PC-3 (cell line): ENCODE data around the gene SPHK2. TPM values are rescaled to one million over a fixed set of nuclear protein-coding genes. Genes with fewer than 3 reads are reported as not detected.

Experiments used
- ATAC-seq: fragments of 200-7000 bp; cut with Tn5 transposase; 2 replicates; pipeline ENCODE4 v1.9.1; 2020; ENCODE audit warnings: mild to moderate bottlenecking, moderate library complexity
- BruUV-seq: library from RNA; stranded (reverse); fragments of 400-500 nt; replicated peaks from 2 replicates; lab custom pipeline; 2021; lab: Mats Ljungman, UMichigan
- CTCF ChIA-PET: fragments of 300-600 bp; sonication (Branson Sonifier 250); formaldehyde crosslinking; loops from one replicate; lab custom pipeline; 2022; ENCODE audit warnings: antibody characterized with exemption; lab: Charles Lee
- POLR2A ChIA-PET: fragments of 300-600 bp; sonication (Branson Sonifier 250); formaldehyde crosslinking; loops from one replicate; lab custom pipeline; 2022; ENCODE audit warnings: antibody characterized with exemption; ENCODE audit not compliant: unreplicated experiment; lab: Charles Lee
- DNase-seq: peaks from one replicate; pipeline ENCODE4 v3.0.0-alpha.2; 2015
- H2AFZ ChIP-seq: fragments of 300-600 bp; sonication (generic); 2 replicates; pipeline ENCODE4 v1.6.0; 2016; ENCODE audit warnings: antibody characterized with exemption, low read length
- H3F3A ChIP-seq: fragments of 300-600 bp; sonication (generic); one replicate; pipeline ENCODE4 v1.6.0; 2017; ENCODE audit warnings: antibody characterized with exemption, low read length, control low read depth, mild to moderate bottlenecking; ENCODE audit not compliant: unreplicated experiment
- H3K27ac ChIP-seq: fragments of 300-600 bp; sonication (generic); 2 replicates; pipeline ENCODE4 v1.5.1; 2016; ENCODE audit warnings: mild to moderate bottlenecking, low read length
- H3K27me3 ChIP-seq: fragments of 300-600 bp; sonication (generic); 2 replicates; pipeline ENCODE4 v1.6.1; 2016; ENCODE audit warnings: low read length, mixed read lengths
- H3K36me3 ChIP-seq: fragments of 300-600 bp; sonication (generic); 2 replicates; pipeline ENCODE4 v1.6.1; 2016; ENCODE audit warnings: low read depth, mixed run types, low read length, mixed read lengths
- H3K4me1 ChIP-seq: fragments of 300-600 bp; sonication (generic); 2 replicates; pipeline ENCODE4 v1.5.1; 2016; ENCODE audit warnings: low read length; ENCODE audit not compliant: insufficient read depth
- H3K4me2 ChIP-seq: fragments of 300-600 bp; sonication (generic); 2 replicates; pipeline ENCODE4 v1.6.0; 2016; ENCODE audit warnings: low read length
- H3K4me3 ChIP-seq: fragments of 300-600 bp; sonication (generic); 2 replicates; pipeline ENCODE4 v1.5.1; 2016; ENCODE audit warnings: mild to moderate bottlenecking, low read length, mixed read lengths
- H3K79me2 ChIP-seq: fragments of 300-600 bp; sonication (generic); 2 replicates; pipeline ENCODE4 v1.6.1; 2017; ENCODE audit warnings: low read length, mixed read lengths
- H3K9ac ChIP-seq: fragments of 300-600 bp; sonication (generic); 2 replicates; pipeline ENCODE4 v1.6.0; 2016; ENCODE audit warnings: mild to moderate bottlenecking, low read length
- H3K9me2 ChIP-seq: fragments of 300-600 bp; sonication (generic); replicated peaks from 2 replicates; pipeline ENCODE4 v1.6.1; 2016; ENCODE audit warnings: mixed run types, low read length, mixed read lengths
- H3K9me3 ChIP-seq: fragments of 300-600 bp; sonication (generic); 2 replicates; pipeline ENCODE4 v1.6.1; 2016; ENCODE audit warnings: low read length, mixed read lengths
- H4K20me1 ChIP-seq: fragments of 300-600 bp; sonication (generic); 2 replicates; pipeline ENCODE4 v1.6.1; 2016; ENCODE audit warnings: low read length, mixed read lengths
- CTCF ChIP-seq: fragments of 300-600 bp; sonication (generic); conservative IDR thresholded peaks from 2 replicates; pipeline ENCODE4 v1.5.1; 2017; ENCODE audit warnings: antibody characterized with exemption, low read depth, mild to moderate bottlenecking, low read length
- EZH2 ChIP-seq: fragments of 300-600 bp; sonication (generic); IDR thresholded peaks from one replicate; pipeline ENCODE4 v1.6.1; 2017; ENCODE audit warnings: antibody characterized with exemption, mild to moderate bottlenecking, low read length; ENCODE audit not compliant: unreplicated experiment
- EZH2phosphoT487 ChIP-seq: fragments of 300-600 bp; sonication (generic); IDR thresholded peaks from 2 replicates; pipeline ENCODE4 v1.6.1; 2018; ENCODE audit warnings: mild to moderate bottlenecking, antibody characterized with exemption, low read length, borderline replicate concordance
- intact Hi-C: fragments of 100-400 bp; cut with micrococcal nuclease; formaldehyde crosslinking; loops from 2 replicates; pipeline ENCODE4 v1.9.0; 2023
- total RNA-seq: library from RNA; depleted of rRNA; stranded (reverse); fragments of >200 nt; gene quantifications from 2 replicates; pipeline ENCODE4 v1.2.3, GENCODE V29; 2014

SPHK2 gene
- total RNA-seq, 1 experiment from 2014 or later, result 8.5 TPM

- Histone ChIP-seq H3K36me3 (no peaks in the 10 kb centered on the region), H2AFZ (no peak overlapping the region), H3K4me3 (no peak overlapping the region), H3K27ac (no peak overlapping the region), H3K79me2 (no peaks in the 10 kb centered on the region), H3K9me2 (no peaks in the 10 kb centered on the region), H3K4me1 (no peaks in the 10 kb centered on the region), H3K4me2 (no peak overlapping the region), H3K9ac (no peak overlapping the region), H3F3A (no peaks in the 10 kb centered on the region), H4K20me1 (no peaks in the 10 kb centered on the region), H3K27me3 (no peaks in the 10 kb centered on the region), H3K9me3 (no peaks in the 10 kb centered on the region)
- ChIA-PET POLR2A (no interaction called here), CTCF (no interaction called here)
- TF ChIP-seq EZH2 (no peak), EZH2phosphoT487 (no peak), CTCF (no peak)
- DNase-seq, result no peak
- ATAC-seq, result no peak
- BruUV-seq, result no TSS peak
- intact Hi-C loops, result no loop called here
Observed at GRCh38 chr19:48671446-48671995, 52.2 kb downstream of the SPHK2 start.

- intact Hi-C loops, result no loop called here
- ATAC-seq (no peak), DNase-seq (no peak)
- ChIA-PET POLR2A (no interaction called here), CTCF (no interaction called here)
- BruUV-seq, result no TSS peak
- H4K20me1 ChIP-seq, result no peaks in the 10 kb centered on the region
- H3K9me3 ChIP-seq, result no peaks in the 10 kb centered on the region
- H3K36me3 ChIP-seq, result no peaks in the 10 kb centered on the region
- H3K4me1 ChIP-seq, result no peaks in the 10 kb centered on the region
- no peak within 1 kb of the TSS for H3K4me2 ChIP-seq
- H3K4me3 ChIP-seq, result no peak within 1 kb of the TSS
- H3K9me2 ChIP-seq, result no peaks in the 10 kb centered on the region
- no peak within 1 kb of the TSS for H3K9ac ChIP-seq
- H3K27ac ChIP-seq, result no peak within 1 kb of the TSS
- H3K27me3 ChIP-seq, result no peaks in the 10 kb centered on the region
- H3K79me2 ChIP-seq, result no peaks in the 10 kb centered on the region
- TF ChIP-seq EZH2phosphoT487, result no peak
- no peak for TF ChIP-seq EZH2
- TF ChIP-seq CTCF, result no peak
- no peaks in the 10 kb centered on the region for H3F3A ChIP-seq
- H2AFZ ChIP-seq, result no peak within 1 kb of the TSS
Observed at GRCh38 chr19:48672994-48673393, 53.7 kb downstream of the SPHK2 start, which contains the start of gene NTN5. Gene NTN5, minus strand, starts transcription at chr19:48673017. Its CDS starts 2,031 bp downstream, at chr19:48670986.

GRCh38 chr19:48673436-48674100, 54.3 kb downstream of the SPHK2 start:
- no TSS peak for BruUV-seq
- no peaks in the 10 kb centered on the region for H3K79me2 ChIP-seq
- no peak overlapping the region for H3K4me3 ChIP-seq
- H3K4me2 ChIP-seq, result no peak overlapping the region
- ATAC-seq, result no peak
- no peaks in the 10 kb centered on the region for H3K4me1 ChIP-seq
- H3F3A ChIP-seq, result no peaks in the 10 kb centered on the region
- no peaks in the 10 kb centered on the region for H3K9me2 ChIP-seq
- H3K9me3 ChIP-seq, result no peaks in the 10 kb centered on the region
- TF ChIP-seq EZH2phosphoT487, result no peak
- no peak for TF ChIP-seq CTCF
- TF ChIP-seq EZH2, result no peak
- DNase-seq, result no peak
- no peaks in the 10 kb centered on the region for H3K36me3 ChIP-seq
- H3K9ac ChIP-seq, result no peak overlapping the region
- no peaks in the 10 kb centered on the region for H4K20me1 ChIP-seq
- ChIA-PET CTCF (interaction anchor here (0.8 kb wide), 1 partner anchor 26 kb away, joined by 3 read pairs; no protein-coding TSS in a partner anchor), POLR2A (no interaction called here)
- H3K27ac ChIP-seq, result no peak overlapping the region
- H2AFZ ChIP-seq, result no peak overlapping the region
- H3K27me3 ChIP-seq, result no peaks in the 10 kb centered on the region
- intact Hi-C loops, result no loop called here
